ENCODE measurements around the gene WNT3.
"Not testable (repeated sequence)": the region's sequence is repeated elsewhere in the genome, so short reads cannot be mapped to it uniquely, and the experiment has no call there.

Gene WNT3

DNA sequence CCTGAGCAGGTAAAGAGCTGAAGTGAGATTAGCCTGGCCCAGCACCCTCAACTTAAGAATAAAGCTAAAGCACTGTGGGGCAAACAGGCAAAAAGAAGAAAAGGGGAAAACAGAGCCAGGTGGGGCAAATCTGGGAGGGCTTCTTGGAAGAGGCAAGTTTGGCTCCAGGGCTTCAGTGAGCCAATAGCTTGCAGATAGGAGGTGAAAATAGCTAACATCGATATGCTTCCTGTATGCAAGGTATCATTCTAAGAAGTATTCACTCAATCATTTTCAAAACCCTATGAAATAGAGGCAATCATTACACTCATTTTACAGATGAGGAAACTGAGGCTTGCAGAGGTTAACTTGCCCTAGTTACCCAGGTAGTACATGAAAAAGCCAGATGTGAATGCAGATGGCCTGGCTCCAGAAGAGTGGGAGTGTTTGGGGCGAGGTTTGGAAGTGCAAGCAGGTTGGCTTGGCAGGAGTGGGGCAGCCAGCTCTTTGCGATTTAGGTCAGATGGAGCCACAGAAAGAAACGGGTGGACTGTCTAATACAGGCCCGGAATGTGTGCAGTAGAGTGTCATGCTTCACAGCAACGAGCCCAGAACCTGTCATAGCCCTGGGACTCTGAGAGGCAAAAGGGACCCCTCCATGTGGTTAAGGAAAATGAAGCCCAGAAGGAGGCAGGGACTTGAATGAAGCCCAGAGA, 5.7 kb downstream of the WNT3 start:
- DNase-seq = no peak

DNA sequence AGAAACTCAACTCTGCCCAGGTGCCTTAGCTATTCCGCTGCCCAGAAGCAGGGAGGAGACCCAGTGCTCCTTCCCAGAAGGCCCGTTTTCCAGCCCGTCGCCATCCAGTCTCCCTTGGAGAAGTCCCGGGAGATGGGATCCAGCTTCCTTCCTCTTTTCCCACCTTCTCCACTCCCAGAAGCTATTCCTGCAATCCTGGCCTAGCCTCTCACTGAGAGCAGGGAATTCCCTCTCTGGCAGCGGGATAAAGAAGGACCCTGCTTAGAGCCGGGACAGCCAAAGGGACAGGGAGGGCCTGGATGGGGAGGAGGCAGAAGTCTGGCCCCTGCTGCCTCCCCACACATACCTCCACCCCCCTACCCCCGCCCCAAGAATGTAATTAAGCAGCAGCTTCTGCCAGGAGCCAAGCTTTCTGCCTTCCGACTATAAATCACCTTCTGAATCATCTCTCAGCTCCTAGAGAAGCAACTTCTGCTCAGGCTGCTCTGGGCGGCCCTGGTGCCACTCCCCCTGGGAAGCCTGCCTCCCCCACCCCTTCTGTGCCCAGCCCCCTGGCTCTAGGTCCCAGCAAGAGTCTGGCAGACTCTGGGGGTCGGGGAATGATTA, 6.4 kb downstream of the WNT3 start:
- no peak for DNase-seq

DNA sequence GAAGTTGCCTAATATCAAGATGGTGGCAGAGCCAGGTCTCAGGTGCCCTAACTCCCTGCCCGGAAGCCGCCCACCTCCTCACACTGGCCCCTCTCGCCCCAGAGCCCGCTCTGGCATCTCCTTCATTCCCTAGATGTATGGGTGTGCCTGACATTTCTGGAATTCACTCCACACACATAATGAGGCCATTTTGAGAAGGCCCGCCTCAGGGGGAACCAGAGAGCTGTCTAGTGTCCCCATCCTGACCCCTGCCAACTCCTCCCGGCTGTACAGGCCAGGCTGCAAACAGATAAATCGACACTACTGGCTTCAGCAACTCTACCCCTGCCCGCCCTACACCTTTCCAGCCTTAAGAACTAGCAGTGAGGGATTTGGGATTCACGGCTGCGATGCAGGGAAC, 7.7 kb downstream of the WNT3 start:
- DNase-seq = no peak

DNA sequence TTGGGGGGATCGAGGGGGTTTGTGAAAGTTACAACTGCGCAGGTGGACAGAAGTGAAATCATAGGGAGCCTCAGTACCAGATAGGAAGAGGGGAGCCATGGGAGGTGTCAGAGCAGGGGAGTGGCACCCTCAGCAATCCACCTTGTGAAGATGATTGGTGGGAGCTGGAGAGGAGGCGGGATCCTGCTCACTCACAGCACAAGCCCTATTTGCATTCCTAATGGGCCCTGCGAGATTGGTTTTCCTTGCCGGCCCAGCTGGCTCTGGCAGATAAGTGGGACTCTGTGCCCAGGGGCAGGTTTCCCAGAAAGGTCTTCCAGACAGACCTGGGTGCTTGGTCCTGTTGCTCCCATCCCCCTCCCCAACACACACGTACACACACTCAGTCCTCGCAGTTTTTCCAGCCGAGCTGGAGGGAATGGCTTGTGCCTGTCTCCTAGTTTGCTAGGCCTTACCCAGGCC, 9.4 kb downstream of the WNT3 start:
- DNase-seq = no peak

DNA sequence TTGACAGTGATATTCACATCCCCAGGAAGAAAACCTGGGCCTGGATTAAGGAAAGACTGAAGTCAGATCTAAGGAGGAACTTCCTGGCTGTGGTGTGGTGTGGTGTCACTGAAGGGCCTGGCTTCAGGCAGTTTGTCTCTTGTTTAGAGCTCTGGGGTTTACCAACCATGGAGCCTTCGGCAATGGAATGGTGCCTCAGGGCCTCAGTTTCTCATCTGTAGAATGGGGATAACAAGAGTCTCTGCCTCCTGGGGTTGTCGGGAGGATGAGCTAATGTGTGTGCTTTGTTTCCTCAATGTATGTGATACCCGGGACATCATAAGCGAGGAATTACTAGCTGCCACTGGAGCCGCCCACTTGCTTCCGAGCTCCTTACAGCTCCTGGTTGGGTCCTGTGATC, 12.7 kb downstream of the WNT3 start:
- no peak for DNase-seq

DNA sequence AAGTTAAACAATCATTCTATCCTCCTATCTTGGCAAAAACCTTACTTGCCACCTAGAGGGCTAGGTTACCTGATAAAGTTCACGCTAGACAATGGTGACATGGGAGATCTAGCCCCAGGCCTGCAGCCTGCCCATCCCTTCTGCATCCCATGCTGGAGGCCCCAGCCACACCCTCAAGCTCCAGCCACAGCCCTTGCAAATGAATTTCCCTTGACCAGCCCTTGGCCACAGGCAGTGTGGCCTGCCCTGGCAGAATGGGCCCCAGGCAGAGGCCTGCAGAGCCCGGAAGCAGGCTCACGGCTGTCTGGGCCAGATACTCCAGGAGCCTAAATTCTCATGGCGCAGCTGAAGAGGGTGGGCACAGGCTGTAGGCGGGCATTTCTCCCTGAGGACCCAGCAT, 14.9 kb downstream of the WNT3 start:
- no peak for DNase-seq

DNA sequence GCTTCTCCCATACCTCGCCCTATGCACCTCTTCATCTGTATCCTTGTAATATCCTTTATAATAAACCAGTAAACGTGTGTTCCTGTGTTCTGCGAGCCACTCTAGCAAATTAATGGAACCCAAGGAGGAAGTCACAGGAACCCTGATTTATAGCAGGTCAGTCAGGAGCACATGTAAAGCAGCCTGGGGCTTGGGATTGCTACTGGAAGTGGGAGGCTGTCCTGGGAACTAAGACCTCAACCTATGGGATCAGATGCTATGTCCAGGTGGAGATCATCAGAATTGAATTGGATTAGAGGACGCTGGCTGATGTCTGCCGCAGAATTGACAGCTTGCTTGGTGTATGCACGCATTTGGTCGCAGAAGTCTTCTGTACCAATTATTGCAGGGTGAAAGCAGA, 15.7 kb downstream of the WNT3 start:
- no peak for DNase-seq

DNA sequence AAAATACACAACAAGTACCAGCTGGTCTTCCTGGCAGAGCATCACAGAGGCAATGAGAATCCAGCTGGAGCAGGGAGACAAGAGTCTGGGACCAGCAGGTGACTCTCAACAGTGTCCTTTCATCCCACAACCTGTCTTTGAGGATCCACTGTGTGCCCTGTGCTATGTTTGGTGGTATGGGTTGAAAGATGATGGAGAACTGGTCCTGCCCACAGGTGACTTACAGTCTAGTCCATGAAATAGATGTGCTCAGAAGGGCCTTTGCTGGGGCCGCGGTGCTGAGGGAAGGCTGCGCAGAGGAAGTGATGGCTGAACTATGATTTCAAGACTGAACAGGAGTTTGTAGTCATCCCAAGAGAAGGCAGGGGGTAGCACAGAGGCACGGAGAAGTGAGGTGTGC, 17.9 kb downstream of the WNT3 start:
- DNase-seq = no peak

DNA sequence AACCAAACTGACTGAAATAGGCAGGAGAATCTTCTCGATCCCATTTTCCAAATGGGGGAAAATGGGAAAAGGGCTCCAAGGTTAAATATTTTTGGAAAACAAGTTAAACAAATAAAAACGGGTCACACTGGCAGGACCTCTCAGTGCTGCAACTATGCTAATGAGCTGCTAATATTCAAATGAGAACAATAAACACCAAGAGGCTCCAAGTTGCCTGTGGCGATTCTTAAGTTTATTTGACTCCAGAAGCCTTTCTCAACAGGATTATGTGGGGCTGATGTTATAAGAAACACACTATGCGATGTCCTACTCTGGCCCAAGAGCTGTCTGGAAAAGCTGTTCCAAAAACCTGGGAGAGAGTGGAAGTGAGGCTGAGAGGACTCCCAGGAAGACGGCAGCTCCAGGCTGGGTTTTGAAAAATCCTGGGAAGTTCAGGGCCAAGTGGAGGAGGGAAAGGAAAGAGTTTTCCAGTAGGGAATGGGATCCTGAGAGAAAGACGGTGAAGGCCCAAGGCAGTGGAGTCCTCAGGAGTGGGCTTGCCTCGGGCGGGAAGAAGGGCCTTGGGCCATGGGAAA, 21.4 kb downstream of the WNT3 start:
- DNase-seq = no peak

DNA sequence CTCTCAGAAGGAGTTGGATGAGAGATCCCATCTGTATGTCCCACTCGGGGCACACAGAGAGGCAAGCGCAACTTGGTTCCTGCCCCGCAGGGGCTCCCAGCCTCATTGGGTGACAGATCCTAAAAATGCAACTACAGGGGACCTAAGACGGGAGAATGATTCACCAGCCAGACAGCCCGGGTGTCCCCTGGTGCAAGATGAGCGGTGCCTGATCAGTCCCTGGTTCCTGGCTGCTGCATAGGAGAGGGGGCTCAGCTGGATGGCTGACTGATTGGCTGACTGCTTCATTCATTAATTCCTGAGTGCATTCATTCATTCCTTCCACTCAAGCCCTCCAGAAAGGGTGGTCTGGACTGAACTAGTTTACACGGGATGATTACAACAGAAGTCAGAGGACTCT, 22.0 kb downstream of the WNT3 start:
- no peak for DNase-seq

DNA sequence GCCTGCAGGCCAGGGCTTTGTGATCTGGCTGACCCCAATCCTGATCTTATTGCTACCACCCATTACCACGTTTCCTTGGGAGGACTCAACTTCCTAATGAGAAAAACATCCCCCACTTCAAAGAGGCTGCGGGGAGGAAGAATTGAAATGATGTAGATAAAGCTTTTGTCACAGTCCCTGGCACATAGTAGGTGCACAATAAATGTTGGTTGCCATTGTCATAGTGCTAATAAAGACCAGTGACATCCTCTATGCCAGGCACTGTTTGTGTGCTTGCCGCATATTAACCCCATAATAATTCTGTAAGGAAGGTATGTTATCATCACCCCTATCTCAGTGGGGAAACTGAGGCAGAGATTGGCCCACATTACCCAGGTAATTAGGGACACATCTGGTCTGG, 22.4 kb downstream of the WNT3 start:
- no peak for DNase-seq

DNA sequence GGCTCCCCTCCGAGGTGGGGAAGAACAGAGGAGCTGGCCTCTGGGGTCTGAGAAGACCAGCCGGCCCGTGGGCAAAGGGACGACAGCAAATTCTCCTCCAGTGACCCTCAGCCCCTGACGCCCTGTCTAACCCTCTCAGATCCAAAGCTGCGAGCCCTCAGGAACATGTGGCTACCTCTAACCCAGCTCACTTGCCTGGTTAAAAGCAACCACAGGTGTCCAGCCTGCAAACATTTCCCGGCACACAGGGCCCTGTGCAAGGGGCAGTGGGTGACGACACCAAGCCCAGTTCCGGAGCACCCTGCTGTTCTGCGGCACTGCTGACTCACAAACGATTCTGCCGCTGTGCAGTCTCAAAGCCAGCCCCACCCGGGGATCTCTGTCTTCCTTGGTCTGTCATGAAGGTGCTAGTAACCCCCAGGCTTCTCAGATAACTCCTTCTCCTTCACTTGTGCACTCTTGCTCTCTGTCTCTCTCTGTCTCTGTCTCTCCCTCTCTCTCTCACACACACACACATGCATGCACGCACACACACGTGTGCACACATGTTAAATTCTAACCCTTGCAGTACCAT, 23.0 kb downstream of the WNT3 start:
- DNase-seq = no peak

DNA sequence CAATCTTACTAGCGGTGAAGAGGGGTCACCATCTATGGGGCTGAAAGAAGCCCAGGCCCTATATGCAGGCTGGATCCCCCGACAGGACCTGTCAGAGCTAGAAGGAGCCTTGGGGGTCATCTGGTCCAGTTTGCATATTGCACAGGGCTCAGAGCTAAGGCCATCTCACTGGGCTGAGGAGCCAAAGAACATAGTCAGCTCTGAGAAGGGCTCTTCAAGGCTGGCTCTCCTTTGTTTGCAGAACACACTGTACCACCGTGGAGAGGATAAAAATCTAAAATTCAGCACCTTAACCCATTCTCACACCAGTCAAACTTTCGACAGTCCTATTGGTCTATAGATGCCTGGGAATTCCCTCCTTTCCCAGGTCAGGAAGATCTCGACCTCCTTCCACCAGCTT, 24.2 kb downstream of the WNT3 start:
- no peak for DNase-seq

DNA sequence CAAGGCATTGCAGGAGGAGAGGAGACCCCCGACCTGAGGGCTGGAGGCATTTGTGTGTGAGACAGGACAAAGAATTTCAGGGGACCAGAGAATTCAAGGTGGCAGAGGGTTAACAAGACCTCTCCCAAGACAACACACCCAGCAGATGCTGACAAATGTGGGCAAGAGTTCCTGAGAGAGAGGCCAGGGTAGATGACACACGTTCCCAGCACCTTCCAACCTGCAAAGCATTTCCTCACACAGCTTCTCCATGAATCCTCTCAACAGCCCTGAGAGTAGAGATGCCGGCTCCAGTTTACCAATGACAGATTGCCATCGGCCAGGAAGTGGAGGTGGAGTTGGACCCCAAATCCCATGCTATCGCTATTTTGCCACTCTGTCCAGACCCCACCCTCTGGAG, 25.0 kb downstream of the WNT3 start:
- DNase-seq = no peak

DNA sequence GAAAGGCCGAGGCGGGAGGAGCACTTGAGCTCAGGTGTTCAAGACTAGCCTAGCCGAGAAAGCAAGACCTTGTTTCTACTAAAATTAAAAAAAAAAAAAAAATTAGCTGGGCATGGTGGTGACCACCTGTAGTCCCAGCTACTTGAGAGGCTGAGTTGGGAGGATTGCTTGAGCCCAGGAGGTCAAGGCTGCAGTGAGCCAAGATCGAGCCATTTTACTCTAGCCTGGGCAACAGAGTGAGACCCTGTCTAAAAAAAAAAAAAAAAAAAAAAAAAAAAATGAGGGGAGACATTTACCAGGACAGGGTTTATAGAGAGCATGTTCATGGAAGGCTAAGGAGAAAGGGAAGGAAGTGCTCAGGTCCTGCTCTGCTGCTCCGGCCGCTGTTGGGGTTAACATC, 25.5 kb downstream of the WNT3 start:
- DNase-seq = not testable (repeated sequence)

DNA sequence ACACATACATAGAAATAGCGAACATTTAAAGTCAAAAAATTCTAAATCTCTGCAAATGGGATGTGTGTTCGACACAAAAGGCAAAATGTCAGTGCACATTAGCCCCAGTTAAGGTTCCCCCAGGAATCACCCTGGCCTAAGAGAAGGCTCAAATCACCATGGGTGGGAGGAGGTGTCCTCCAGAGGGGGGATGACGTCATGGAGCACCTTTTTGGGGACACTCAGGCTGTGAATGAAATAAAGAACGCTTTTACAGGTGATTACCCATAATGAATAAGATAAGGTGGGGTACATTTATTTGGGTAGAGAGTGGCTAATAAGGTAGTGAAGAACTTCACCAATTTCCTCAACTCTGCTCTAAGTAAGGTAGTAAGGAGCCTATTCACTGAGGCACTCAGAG, 26.4 kb downstream of the WNT3 start:
- DNase-seq = no peak

DNA sequence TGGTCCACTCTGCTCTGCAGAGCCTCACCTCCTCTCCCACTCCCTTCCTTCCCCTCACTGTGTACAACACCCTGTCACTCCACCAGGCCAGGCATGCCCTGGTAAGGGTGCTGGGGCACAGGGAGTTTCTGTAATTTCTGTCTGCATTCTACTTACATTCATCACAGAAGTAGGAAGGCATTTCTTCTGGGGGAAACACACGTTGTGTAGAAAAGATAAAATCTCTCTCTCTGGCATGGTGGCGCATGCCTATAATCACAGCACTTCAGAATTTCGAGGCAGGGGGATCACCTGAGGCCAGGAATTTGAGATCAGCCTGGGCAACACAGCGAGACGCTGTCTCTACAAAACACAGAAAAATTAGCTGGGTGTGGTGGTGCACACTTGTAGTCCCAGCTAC, 27.0 kb downstream of the WNT3 start:
- no peak for DNase-seq

DNA sequence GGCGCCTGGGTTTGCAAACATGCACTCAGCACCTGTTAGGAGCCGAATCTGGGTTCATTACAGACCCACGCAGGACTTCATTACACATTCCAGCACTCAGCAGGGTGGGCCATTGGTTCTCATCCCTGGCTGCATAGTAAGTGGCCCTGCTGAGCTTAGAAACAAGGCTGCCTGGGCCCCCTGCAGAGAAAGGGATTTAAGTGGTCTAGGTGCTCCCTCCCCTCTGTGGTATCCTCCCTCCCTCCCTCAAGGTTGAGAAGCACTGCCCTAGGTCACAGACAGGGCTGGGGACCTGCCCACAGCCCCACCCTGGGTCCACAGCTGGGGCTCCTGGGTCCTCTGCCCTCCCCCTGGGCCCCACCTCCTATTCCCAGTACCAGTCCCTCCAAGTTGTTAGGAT, 28.3 kb downstream of the WNT3 start:
- no peak for DNase-seq

DNA sequence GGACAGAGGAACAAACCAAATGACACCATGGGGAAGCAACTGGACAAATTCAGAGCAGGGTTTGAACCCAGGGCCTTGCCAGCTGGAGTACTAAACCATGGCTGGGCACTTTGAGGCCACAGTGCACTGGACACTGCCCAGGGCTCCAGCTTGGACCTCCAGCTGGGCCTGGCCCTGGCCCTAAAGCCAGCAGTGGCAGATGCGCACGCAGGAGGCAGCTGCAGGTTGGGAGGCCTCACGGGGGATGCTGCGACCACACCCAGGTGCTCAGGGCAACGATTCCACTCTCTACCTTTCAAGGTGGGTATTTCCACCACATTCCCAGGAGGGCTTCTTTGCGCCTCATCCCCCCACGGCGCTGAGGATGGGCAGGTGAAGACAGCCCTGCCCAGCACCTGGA, 28.9 kb downstream of the WNT3 start:
- no peak for DNase-seq

DNA sequence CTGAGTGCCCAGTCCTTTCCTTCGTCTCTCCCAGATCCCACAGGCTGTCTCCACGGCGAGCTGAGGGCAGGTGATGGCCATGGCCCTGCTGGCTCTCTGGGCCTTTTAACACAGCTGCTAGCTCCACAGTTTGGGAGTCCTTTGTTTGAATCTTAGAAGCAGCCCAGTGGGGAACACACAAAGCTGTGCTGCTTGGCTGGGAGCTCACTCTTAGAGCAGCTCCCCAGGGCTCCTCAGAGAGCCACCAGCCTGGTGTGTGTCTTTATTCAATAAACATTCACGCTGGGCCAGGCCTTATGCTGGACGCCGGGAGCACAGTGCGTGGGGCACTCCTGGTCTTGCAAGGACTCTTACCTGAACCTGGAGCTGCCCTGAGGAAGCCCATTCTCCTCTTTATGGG, 29.7 kb downstream of the WNT3 start:
- DNase-seq = no peak

DNA sequence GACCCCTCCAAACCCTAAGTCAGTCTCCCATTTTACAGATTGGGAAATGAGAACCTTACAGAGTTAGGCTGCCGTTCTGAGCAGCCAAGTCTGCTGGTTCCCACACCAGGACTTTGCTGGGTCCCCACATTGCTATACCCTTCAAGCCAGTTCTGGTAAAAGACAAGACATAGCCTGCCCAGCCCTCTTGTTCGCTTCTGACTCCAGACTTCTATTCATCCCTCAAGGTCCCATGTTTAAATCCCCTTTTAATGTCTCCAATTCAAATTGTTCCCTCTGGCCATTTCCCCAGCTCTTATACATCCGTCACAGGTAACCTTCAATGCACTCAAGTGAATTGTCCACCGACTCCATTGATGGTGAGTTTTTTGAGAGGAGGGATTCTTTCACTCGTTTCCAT, 30.2 kb downstream of the WNT3 start:
- DNase-seq = no peak

DNA sequence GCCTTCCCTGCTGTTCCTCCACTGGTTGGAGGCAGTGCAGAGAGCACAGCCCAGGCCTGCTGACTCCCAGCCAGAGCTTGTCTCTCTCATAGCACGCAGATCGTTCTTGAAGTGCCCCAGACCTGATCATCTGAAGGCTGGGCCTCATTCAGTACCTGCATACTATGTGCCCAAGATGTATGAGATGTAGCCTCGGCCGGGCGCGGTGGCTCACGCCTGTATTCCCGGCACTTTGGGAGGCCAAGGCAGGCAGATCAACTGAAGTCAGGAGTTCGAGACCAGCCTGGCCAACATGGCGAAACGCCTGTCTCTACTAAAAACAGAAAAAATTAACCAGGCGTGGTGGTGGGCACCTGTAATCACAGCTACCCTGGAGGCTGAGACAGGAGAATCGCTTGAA, 31.0 kb downstream of the WNT3 start:
- DNase-seq = no peak

DNA sequence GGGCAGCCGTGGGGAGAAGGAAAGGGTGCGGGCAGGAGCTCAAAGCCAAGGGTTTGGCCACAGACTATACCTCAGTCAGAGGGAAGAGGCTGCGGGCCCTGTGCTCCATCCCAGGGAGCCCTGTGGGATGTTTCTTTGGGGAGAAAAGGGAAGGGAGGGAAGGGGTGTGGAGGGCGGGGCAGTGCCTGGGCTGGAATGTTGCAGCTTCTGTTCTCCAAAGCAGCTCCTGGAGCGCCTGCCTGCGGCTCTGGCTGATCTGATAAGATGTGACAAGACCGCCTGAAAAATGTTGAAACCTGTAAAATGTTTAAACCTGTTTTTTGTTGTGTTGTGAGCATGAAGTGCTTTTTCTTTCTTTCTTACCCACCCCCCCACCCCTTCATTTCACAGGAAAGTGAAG, 32.8 kb downstream of the WNT3 start:
- DNase-seq = no peak

DNA sequence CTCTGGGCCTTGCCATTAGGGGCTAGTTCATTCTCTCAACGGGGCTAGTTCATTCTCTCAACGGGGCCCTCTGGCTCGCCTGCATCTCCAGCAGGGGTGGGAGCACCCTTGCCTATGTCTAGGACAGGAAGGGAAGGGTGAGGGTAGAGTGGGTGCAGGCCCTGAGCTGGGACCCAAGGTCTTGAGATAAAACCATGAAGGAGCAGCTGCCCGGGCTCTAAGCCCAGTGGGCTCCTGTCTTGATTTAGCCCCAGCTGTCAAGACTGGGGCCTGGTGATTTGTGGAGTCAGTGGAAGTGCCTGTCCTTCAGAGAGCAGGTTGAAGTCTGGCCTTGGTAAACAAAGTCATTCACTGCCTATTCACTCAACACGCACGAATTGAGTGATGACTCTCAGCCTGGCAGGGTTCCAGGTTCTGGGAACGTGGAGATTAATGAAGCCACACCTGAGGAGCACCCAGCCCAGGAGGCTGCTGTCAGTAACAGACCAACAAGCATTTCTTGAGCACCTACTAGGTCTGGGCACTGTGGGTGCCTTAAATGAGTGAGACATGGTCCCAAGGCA, 35.4 kb downstream of the WNT3 start:
- no peak for DNase-seq

Data from activated CD8-positive, alpha-beta memory T cell treated with anti-CD3 and anti-CD28 coated beads, Interleukin-2, amount 50 U/mL, for 4 hours (primary cell).